HEK293 (cell line): ENCODE results near the gene NAGPA.

Experiments used
- GLIS1 ChIP-seq: fragments of 450-650 bp; formaldehyde crosslinking; IDR thresholded peaks from 2 replicates; pipeline ENCODE4 v1.5.1; 2016; ENCODE audit warnings: missing biosample characterization, missing genetic modification characterization
- HOXD13 ChIP-seq: sonication (generic); formaldehyde crosslinking; IDR thresholded peaks from 2 replicates; pipeline ENCODE4 v1.8.0; 2022; ENCODE audit warnings: missing genetic modification reagents, borderline replicate concordance
- KLF9 ChIP-seq: fragments of 450-650 bp; formaldehyde crosslinking; IDR thresholded peaks from 2 replicates; pipeline ENCODE4 v1.5.1; 2016; ENCODE audit warnings: missing biosample characterization, missing genetic modification characterization, low read depth
- SP7 ChIP-seq: fragments of 450-650 bp; formaldehyde crosslinking; IDR thresholded peaks from 2 replicates; pipeline ENCODE4 v1.5.1; 2016; ENCODE audit warnings: missing biosample characterization, missing genetic modification characterization
- ZBTB7A ChIP-seq: fragments of 450-650 bp; formaldehyde crosslinking; IDR thresholded peaks from 2 replicates; pipeline ENCODE4 v1.5.1; 2016; ENCODE audit warnings: low read depth, missing biosample characterization, missing genetic modification characterization
- ZEB2 ChIP-seq: fragments of 450-650 bp; formaldehyde crosslinking; IDR thresholded peaks from 2 replicates; pipeline ENCODE4 v1.5.1; 2016; ENCODE audit warnings: missing biosample characterization, missing genetic modification characterization
- ZIC2 ChIP-seq: fragments of 450-650 bp; formaldehyde crosslinking; IDR thresholded peaks from 2 replicates; pipeline ENCODE4 v1.5.1; 2016; ENCODE audit warnings: missing biosample characterization, missing genetic modification characterization
- ZNF10 ChIP-seq: fragments of 450-650 bp; formaldehyde crosslinking; IDR thresholded peaks from 2 replicates; pipeline ENCODE4 v1.5.1; 2017; ENCODE audit warnings: missing biosample characterization, missing genetic modification characterization
- ZNF112 ChIP-seq: fragments of 450-650 bp; formaldehyde crosslinking; IDR thresholded peaks from 2 replicates; pipeline ENCODE4 v1.5.0; 2017; ENCODE audit warnings: missing biosample characterization, missing genetic modification characterization
- ZNF174 ChIP-seq: fragments of 450-650 bp; formaldehyde crosslinking; IDR thresholded peaks from 2 replicates; pipeline ENCODE4 v1.5.0; 2017; ENCODE audit warnings: missing biosample characterization, mild to moderate bottlenecking, missing genetic modification characterization
- ZNF202 ChIP-seq: fragments of 450-650 bp; formaldehyde crosslinking; IDR thresholded peaks from 2 replicates; pipeline ENCODE4 v1.5.1; 2016; ENCODE audit warnings: missing biosample characterization, missing genetic modification characterization, borderline replicate concordance
- ZNF214 ChIP-seq: fragments of 450-650 bp; formaldehyde crosslinking; IDR thresholded peaks from 2 replicates; pipeline ENCODE4 v1.5.1; 2017; ENCODE audit warnings: missing biosample characterization, mild to moderate bottlenecking, missing genetic modification characterization, borderline replicate concordance
- ZNF24 ChIP-seq: fragments of 450-650 bp; formaldehyde crosslinking; IDR thresholded peaks from 2 replicates; pipeline ENCODE4 v1.5.1; 2016; ENCODE audit warnings: missing biosample characterization, missing genetic modification characterization
- ZNF324 ChIP-seq: fragments of 450-650 bp; formaldehyde crosslinking; IDR thresholded peaks from 2 replicates; pipeline ENCODE4 v1.5.1; 2016; ENCODE audit warnings: missing biosample characterization, missing genetic modification characterization
- ZNF335 ChIP-seq: fragments of 450-650 bp; formaldehyde crosslinking; conservative IDR thresholded peaks from 2 replicates; pipeline ENCODE4 v1.5.1; 2016; ENCODE audit warnings: missing biosample characterization, missing genetic modification characterization
- ZNF561 ChIP-seq: fragments of 450-650 bp; IDR thresholded peaks from 2 replicates; pipeline ENCODE4 v1.5.1; 2018; ENCODE audit warnings: missing biosample characterization, missing genetic modification characterization, borderline replicate concordance
- ZNF585B ChIP-seq: fragments of 450-650 bp; formaldehyde crosslinking; IDR thresholded peaks from 2 replicates; pipeline ENCODE4 v1.5.1; 2016; ENCODE audit warnings: missing biosample characterization, missing genetic modification characterization
- ZNF629 ChIP-seq: fragments of 450-650 bp; formaldehyde crosslinking; IDR thresholded peaks from 2 replicates; pipeline ENCODE4 v1.5.1; 2017; ENCODE audit warnings: missing biosample characterization, missing genetic modification characterization
- ZNF660 ChIP-seq: fragments of 450-650 bp; IDR thresholded peaks from 2 replicates; pipeline ENCODE4 v1.5.1; 2018; ENCODE audit warnings: missing biosample characterization, mild to moderate bottlenecking, missing genetic modification characterization
- ZNF76 ChIP-seq: fragments of 450-650 bp; formaldehyde crosslinking; IDR thresholded peaks from 2 replicates; pipeline ENCODE4; 2016; ENCODE audit warnings: low read depth, missing biosample characterization, missing genetic modification characterization, borderline replicate concordance
- ZNF843 ChIP-seq: fragments of 450-650 bp; formaldehyde crosslinking; IDR thresholded peaks from 2 replicates; pipeline ENCODE4 v1.5.1; 2016; ENCODE audit warnings: missing biosample characterization, missing genetic modification characterization
- TF ChIP-seq, protein P1 (sequence below): fragments of 450-650 bp; formaldehyde crosslinking; IDR thresholded peaks from 2 replicates; pipeline ENCODE4 v1.5.1; 2016; ENCODE audit warnings: missing biosample characterization, missing genetic modification characterization
- TF ChIP-seq, protein P2 (sequence below): fragments of 450-650 bp; formaldehyde crosslinking; IDR thresholded peaks from 2 replicates; pipeline ENCODE4 v1.5.1; 2016; ENCODE audit warnings: missing biosample characterization, missing genetic modification characterization
- TF ChIP-seq, protein P3 (sequence below): fragments of 450-650 bp; formaldehyde crosslinking; IDR thresholded peaks from 2 replicates; pipeline ENCODE4 v1.5.1; 2016; ENCODE audit warnings: missing biosample characterization, missing genetic modification characterization
- TF ChIP-seq, protein P4 (sequence below): sonication (generic); formaldehyde crosslinking; IDR thresholded peaks from 2 replicates; pipeline ENCODE4 v1.8.1; 2022; ENCODE audit warnings: mild to moderate bottlenecking, moderate library complexity, missing genetic modification reagents
- TF ChIP-seq, protein P5 (sequence below): fragments of 450-650 bp; formaldehyde crosslinking; conservative IDR thresholded peaks from 2 replicates; pipeline ENCODE4 v1.5.1; 2016; ENCODE audit warnings: low read depth, missing biosample characterization, missing genetic modification characterization
- TF ChIP-seq, protein P6 (sequence below): fragments of 450-650 bp; formaldehyde crosslinking; IDR thresholded peaks from 2 replicates; pipeline ENCODE4 v1.5.1; 2016; ENCODE audit warnings: missing biosample characterization, missing genetic modification characterization

NAGPA gene

DNA sequence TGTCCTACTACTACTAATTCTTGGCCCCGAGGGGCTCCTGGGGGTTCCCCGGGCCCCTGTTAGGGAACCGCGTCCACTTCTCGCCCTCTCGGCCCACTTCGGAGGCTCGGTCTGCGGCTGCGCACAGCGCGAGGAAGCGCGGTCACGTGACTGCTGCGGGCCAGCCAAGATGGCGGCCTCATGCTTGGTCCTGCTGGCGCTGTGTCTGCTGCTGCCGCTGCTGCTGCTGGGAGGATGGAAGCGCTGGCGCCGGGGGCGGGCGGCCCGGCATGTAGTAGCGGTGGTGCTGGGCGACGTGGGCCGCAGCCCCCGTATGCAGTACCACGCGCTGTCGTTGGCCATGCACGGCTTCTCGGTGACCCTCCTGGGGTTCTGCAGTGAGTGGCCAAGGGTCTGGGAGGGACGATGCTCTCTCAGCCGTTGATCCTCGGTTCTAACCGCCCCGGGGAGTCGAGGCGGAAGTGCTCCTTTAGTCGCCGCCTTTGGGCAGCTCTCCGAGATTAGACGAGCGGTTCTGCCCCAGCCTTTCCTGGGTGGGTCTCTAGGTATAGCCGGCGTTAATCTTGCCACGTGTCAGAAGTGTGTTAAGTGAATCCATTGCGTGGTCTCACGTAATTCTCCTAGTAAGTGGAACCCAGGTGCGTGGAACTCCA lies 38.1 kb upstream of the NAGPA start, which contains the start of gene ALG1 (continued):
- TF ChIP-seq ZNF76 (tag by site-specific recombination) (peak; percentile 86), ZNF585B (no peak), ZBTB7A (tag by site-specific recombination) (no peak), GLIS1 (0 out of 2 replicates have a peak, but pooled peaks have one; percentile 11), ZIC2 (tag by site-specific recombination) (no peak), ZNF561 (peak; percentile 100), ZNF214 (tag by site-specific recombination) (no peak), ZNF629 (tag by site-specific recombination) (peak; percentile 67), KLF9 (tag by site-specific recombination) (peak; percentile 65), ZNF10 (0 out of 2 replicates have a peak, but pooled peaks have one; percentile 9), ZNF843 (tag by site-specific recombination) (peak; percentile 56; the same call in 1 of the 2 replicates), ZNF202 (tag by site-specific recombination) (no peak), ZNF324 (tag by site-specific recombination) (peak; percentile 79; the same call in 1 of the 2 replicates), ZNF112 (no peak), HOXD13 (CRISPR knock-in tag) (0 out of 2 replicates have a peak, but pooled peaks have one; percentile 34), ZNF24 (tag by site-specific recombination) (peak; percentile 90), ZNF335 (tag by site-specific recombination) (peak; percentile 82), ZNF174 (no peak), ZNF660 (tag by site-specific recombination) (peak; percentile 57; the same call in 1 of the 2 replicates), SP7 (tag by site-specific recombination) (peak; percentile 82), ZEB2 (tag by site-specific recombination) (peak; percentile 44; the same call in 1 of the 2 replicates)
- TF ChIP-seq, protein P1, sequence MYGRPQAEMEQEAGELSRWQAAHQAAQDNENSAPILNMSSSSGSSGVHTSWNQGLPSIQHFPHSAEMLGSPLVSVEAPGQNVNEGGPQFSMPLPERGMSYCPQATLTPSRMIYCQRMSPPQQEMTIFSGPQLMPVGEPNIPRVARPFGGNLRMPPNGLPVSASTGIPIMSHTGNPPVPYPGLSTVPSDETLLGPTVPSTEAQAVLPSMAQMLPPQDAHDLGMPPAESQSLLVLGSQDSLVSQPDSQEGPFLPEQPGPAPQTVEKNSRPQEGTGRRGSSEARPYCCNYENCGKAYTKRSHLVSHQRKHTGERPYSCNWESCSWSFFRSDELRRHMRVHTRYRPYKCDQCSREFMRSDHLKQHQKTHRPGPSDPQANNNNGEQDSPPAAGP, result peak; percentile 89
- TF ChIP-seq, protein P2, sequence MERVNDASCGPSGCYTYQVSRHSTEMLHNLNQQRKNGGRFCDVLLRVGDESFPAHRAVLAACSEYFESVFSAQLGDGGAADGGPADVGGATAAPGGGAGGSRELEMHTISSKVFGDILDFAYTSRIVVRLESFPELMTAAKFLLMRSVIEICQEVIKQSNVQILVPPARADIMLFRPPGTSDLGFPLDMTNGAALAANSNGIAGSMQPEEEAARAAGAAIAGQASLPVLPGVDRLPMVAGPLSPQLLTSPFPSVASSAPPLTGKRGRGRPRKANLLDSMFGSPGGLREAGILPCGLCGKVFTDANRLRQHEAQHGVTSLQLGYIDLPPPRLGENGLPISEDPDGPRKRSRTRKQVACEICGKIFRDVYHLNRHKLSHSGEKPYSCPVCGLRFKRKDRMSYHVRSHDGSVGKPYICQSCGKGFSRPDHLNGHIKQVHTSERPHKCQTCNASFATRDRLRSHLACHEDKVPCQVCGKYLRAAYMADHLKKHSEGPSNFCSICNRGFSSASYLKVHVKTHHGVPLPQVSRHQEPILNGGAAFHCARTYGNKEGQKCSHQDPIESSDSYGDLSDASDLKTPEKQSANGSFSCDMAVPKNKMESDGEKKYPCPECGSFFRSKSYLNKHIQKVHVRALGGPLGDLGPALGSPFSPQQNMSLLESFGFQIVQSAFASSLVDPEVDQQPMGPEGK (tag by site-specific recombination), result peak; percentile 64
- TF ChIP-seq, protein P3, sequence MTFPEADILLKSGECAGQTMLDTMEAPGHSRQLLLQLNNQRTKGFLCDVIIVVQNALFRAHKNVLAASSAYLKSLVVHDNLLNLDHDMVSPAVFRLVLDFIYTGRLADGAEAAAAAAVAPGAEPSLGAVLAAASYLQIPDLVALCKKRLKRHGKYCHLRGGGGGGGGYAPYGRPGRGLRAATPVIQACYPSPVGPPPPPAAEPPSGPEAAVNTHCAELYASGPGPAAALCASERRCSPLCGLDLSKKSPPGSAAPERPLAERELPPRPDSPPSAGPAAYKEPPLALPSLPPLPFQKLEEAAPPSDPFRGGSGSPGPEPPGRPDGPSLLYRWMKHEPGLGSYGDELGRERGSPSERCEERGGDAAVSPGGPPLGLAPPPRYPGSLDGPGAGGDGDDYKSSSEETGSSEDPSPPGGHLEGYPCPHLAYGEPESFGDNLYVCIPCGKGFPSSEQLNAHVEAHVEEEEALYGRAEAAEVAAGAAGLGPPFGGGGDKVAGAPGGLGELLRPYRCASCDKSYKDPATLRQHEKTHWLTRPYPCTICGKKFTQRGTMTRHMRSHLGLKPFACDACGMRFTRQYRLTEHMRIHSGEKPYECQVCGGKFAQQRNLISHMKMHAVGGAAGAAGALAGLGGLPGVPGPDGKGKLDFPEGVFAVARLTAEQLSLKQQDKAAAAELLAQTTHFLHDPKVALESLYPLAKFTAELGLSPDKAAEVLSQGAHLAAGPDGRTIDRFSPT (tag by site-specific recombination), result no peak
- TF ChIP-seq, protein P4, sequence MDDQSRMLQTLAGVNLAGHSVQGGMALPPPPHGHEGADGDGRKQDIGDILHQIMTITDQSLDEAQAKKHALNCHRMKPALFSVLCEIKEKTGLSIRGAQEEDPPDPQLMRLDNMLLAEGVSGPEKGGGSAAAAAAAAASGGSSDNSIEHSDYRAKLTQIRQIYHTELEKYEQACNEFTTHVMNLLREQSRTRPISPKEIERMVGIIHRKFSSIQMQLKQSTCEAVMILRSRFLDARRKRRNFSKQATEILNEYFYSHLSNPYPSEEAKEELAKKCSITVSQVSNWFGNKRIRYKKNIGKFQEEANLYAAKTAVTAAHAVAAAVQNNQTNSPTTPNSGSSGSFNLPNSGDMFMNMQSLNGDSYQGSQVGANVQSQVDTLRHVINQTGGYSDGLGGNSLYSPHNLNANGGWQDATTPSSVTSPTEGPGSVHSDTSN, result 0 out of 2 replicates have a peak, but pooled peaks have one; percentile 59
- TF ChIP-seq, protein P5, sequence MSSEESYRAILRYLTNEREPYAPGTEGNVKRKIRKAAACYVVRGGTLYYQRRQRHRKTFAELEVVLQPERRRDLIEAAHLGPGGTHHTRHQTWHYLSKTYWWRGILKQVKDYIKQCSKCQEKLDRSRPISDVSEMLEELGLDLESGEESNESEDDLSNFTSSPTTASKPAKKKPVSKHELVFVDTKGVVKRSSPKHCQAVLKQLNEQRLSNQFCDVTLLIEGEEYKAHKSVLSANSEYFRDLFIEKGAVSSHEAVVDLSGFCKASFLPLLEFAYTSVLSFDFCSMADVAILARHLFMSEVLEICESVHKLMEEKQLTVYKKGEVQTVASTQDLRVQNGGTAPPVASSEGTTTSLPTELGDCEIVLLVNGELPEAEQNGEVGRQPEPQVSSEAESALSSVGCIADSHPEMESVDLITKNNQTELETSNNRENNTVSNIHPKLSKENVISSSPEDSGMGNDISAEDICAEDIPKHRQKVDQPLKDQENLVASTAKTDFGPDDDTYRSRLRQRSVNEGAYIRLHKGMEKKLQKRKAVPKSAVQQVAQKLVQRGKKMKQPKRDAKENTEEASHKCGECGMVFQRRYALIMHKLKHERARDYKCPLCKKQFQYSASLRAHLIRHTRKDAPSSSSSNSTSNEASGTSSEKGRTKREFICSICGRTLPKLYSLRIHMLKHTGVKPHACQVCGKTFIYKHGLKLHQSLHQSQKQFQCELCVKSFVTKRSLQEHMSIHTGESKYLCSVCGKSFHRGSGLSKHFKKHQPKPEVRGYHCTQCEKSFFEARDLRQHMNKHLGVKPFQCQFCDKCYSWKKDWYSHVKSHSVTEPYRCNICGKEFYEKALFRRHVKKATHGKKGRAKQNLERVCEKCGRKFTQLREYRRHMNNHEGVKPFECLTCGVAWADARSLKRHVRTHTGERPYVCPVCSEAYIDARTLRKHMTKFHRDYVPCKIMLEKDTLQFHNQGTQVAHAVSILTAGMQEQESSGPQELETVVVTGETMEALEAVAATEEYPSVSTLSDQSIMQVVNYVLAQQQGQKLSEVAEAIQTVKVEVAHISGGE (tag by site-specific recombination), result peak; percentile 22; the same call in 1 of the 2 replicates
- TF ChIP-seq, protein P6, sequence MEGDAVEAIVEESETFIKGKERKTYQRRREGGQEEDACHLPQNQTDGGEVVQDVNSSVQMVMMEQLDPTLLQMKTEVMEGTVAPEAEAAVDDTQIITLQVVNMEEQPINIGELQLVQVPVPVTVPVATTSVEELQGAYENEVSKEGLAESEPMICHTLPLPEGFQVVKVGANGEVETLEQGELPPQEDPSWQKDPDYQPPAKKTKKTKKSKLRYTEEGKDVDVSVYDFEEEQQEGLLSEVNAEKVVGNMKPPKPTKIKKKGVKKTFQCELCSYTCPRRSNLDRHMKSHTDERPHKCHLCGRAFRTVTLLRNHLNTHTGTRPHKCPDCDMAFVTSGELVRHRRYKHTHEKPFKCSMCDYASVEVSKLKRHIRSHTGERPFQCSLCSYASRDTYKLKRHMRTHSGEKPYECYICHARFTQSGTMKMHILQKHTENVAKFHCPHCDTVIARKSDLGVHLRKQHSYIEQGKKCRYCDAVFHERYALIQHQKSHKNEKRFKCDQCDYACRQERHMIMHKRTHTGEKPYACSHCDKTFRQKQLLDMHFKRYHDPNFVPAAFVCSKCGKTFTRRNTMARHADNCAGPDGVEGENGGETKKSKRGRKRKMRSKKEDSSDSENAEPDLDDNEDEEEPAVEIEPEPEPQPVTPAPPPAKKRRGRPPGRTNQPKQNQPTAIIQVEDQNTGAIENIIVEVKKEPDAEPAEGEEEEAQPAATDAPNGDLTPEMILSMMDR (tag by site-specific recombination), result 0 out of 2 replicates have a peak, but pooled peaks have one; percentile 46
